Smooth muscle cell (in vitro differentiated cells): ENCODE measurements around the gene TPCN1. TPM values are rescaled to one million over a fixed set of nuclear protein-coding genes. Genes with fewer than 3 reads are reported as not detected.

Experiments
- DNase-seq: peaks from one replicate; lab custom pipeline; 2025; ENCODE audit not compliant: unreplicated experiment; lab: John Stamatoyannopoulos, UW
- H2AFZ ChIP-seq: fragments of 200-600 bp; sonication (generic); 2 replicates; pipeline ENCODE4 v1.6.0; 2016; ENCODE audit warnings: antibody characterized with exemption, low read depth, mild to moderate bottlenecking
- H3F3A ChIP-seq: fragments of 200-600 bp; sonication (generic); 2 replicates; pipeline ENCODE4 v1.6.0; 2017; ENCODE audit warnings: antibody characterized with exemption, low read depth
- H3K27ac ChIP-seq: fragments of 200-600 bp; sonication (generic); 2 replicates; pipeline ENCODE4 v1.5.1; 2016; ENCODE audit warnings: low read depth, mild to moderate bottlenecking
- H3K27me3 ChIP-seq: fragments of 200-600 bp; sonication (generic); 2 replicates; pipeline ENCODE4 v1.6.1; 2016; ENCODE audit warnings: low read depth, mild to moderate bottlenecking
- H3K36me3 ChIP-seq: fragments of 200-600 bp; sonication (generic); 2 replicates; pipeline ENCODE4 v1.5.1; 2016; ENCODE audit warnings: low read depth
- H3K4me1 ChIP-seq: fragments of 200-600 bp; sonication (generic); 2 replicates; pipeline ENCODE4 v1.5.1; 2016; ENCODE audit warnings: low read depth
- H3K4me2 ChIP-seq: fragments of 200-600 bp; sonication (generic); 2 replicates; pipeline ENCODE4 v1.6.0; 2016; ENCODE audit warnings: mild to moderate bottlenecking
- H3K4me3 ChIP-seq: fragments of 200-600 bp; sonication (generic); 2 replicates; pipeline ENCODE4 v1.5.1; 2016; ENCODE audit warnings: mild to moderate bottlenecking
- H3K79me2 ChIP-seq: fragments of 200-600 bp; sonication (generic); 2 replicates; pipeline ENCODE4 v1.6.0; 2016; ENCODE audit warnings: low read depth, mild to moderate bottlenecking
- H3K9ac ChIP-seq: fragments of 200-600 bp; sonication (generic); 2 replicates; pipeline ENCODE4 v1.6.0; 2016; ENCODE audit warnings: low read depth
- H3K9me3 ChIP-seq: fragments of 200-600 bp; sonication (generic); replicated peaks from 2 replicates; pipeline ENCODE4 v1.5.1; 2016; ENCODE audit warnings: low read depth
- H4K20me1 ChIP-seq: fragments of 200-600 bp; sonication (generic); 2 replicates; pipeline ENCODE4 v1.6.0; 2016; ENCODE audit warnings: low read depth
- WGBS: methylation state at CpG from one replicate; pipeline ENCODE4 v1.1.7; 2016; ENCODE audit warnings: low lambda C conversion rate; 5-methylcytosine and 5-hydroxymethylcytosine counted together
- polyA plus RNA-seq: library from polyadenylated mRNA; unstranded; fragments of >200 nt; fragmentation: Nextera tagmentation; extraction: Ambion mirVana; gene quantifications from 2 replicates; pipeline ENCODE4 v1.2.1, GENCODE V29; 2016
- total RNA-seq: library from RNA; depleted of rRNA; stranded (reverse); fragments of >200 nt; gene quantifications from 2 replicates; pipeline ENCODE4 v1.2.3, GENCODE V29; 2014
- TF ChIP-seq, protein P1 (sequence below): fragments of 200-600 bp; sonication (generic); IDR thresholded peaks from 2 replicates; pipeline ENCODE4 v1.5.1; 2017; ENCODE audit warnings: borderline replicate concordance, mild to moderate bottlenecking, antibody characterized with exemption; ENCODE audit not compliant: insufficient read depth, poor library complexity, severe bottlenecking

Gene TPCN1
- total and polyA plus RNA-seq, 2 experiments from 2014 or later, result 12.9 to 29.2 TPM

DNA sequence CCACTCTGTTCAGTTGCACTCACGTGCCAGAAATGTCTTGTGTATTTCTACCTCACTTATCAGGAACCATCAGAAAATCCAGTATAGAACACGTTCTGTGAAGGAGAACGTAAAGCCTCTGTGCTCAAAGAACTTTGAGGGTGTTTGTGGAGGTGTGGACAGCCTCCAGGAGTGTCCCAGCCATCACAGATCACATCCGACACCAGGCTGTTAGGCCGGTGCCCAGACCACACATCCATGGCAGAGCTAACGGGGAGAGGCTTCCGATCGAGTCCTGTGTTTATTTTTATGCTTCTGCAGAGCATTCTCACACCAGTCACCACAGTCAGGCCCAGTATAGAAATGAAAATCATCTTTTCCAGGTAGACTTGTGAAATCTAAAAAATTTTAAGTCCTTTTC, 53.6 kb downstream of the TPCN1 start:
- H3F3A ChIP-seq, result peaks cover 20% of the 10 kb centered on the region
- H4K20me1 ChIP-seq, result no peaks in the 10 kb centered on the region
- no peaks in the 10 kb centered on the region for H3K4me1 ChIP-seq
- H3K79me2 ChIP-seq, result no peaks in the 10 kb centered on the region
- H3K9ac ChIP-seq, result no peak overlapping the region
- no peak for DNase-seq
- no peak overlapping the region for H3K27ac ChIP-seq
- H3K4me2 ChIP-seq, result no peak overlapping the region
- H2AFZ ChIP-seq, result no peak overlapping the region
- 94% methylated on average over 8 of the region's 8 CpGs for WGBS
- H3K27me3 ChIP-seq, result no peaks in the 10 kb centered on the region
- TF ChIP-seq, protein P1, sequence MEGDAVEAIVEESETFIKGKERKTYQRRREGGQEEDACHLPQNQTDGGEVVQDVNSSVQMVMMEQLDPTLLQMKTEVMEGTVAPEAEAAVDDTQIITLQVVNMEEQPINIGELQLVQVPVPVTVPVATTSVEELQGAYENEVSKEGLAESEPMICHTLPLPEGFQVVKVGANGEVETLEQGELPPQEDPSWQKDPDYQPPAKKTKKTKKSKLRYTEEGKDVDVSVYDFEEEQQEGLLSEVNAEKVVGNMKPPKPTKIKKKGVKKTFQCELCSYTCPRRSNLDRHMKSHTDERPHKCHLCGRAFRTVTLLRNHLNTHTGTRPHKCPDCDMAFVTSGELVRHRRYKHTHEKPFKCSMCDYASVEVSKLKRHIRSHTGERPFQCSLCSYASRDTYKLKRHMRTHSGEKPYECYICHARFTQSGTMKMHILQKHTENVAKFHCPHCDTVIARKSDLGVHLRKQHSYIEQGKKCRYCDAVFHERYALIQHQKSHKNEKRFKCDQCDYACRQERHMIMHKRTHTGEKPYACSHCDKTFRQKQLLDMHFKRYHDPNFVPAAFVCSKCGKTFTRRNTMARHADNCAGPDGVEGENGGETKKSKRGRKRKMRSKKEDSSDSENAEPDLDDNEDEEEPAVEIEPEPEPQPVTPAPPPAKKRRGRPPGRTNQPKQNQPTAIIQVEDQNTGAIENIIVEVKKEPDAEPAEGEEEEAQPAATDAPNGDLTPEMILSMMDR, result no peak
- H3K36me3 ChIP-seq, result no peaks in the 10 kb centered on the region
- no peak overlapping the region for H3K4me3 ChIP-seq
- no peaks in the 10 kb centered on the region for H3K9me3 ChIP-seq

DNA sequence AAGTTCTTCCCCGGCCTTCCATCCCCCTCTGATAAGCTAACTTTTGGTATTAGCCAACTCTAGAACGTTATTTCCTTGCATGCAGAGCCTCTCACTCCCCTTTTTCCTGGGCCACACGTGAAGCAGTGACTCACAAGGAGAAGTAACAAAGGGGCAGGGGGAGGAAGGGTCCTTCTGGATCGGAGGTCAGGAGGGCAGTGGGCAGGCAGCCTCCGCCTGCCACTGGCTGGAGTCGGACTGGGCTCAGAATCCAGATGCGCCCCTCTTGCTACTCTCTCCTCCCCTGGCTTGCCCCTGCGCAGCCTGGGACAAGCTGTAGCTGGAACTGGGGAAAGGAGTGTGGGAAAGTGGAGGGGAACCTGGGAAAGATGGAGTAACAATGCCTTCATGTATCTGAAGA, 55.0 kb downstream of the TPCN1 start:
- H3K27ac ChIP-seq, result no peak overlapping the region
- peaks cover 14% of the 10 kb centered on the region for H3F3A ChIP-seq
- no peak overlapping the region for H3K4me3 ChIP-seq
- H3K27me3 ChIP-seq, result no peaks in the 10 kb centered on the region
- no peaks in the 10 kb centered on the region for H3K9me3 ChIP-seq
- 72% methylated on average over 8 of the region's 8 CpGs for WGBS
- no peak overlapping the region for H2AFZ ChIP-seq
- no peak overlapping the region for H3K9ac ChIP-seq
- H3K4me2 ChIP-seq, result no peak overlapping the region
- DNase-seq, result no peak
- no peaks in the 10 kb centered on the region for H3K36me3 ChIP-seq
- no peaks in the 10 kb centered on the region for H3K79me2 ChIP-seq
- no peaks in the 10 kb centered on the region for H4K20me1 ChIP-seq
- TF ChIP-seq, protein P1, result no peak
- no peaks in the 10 kb centered on the region for H3K4me1 ChIP-seq

DNA sequence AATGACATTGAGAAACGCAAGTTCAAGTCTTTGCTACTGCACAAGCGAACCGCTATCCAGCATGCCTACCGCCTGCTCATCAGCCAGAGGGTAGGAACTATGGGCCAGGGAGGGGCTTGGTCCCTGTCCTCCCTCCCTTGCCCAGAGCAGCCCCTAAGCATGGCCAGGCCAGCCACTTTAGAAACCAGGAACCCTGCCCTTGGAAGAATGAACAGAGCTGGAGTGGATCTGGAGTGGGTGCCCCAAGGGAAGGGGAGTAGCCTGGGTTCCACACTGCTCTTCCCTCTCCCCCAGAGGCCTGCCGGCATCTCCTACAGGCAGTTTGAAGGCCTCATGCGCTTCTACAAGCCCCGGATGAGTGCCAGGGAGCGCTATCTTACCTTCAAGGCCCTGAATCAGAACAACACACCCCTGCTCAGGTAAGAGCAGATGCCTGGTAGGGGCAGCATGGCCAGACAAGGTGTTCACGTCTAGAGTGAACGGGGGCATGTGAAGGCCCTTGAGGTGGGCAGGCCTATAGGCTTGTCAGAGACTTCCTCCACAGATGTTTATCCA, 55.8 kb downstream of the TPCN1 start:
- WGBS, result 97% methylated on average over 10 of the region's 10 CpGs

More for the DNA sequence above, 55.8 kb downstream of the TPCN1 start:
- no peak overlapping the region for H3K4me2 ChIP-seq
- H3K27ac ChIP-seq, result no peak overlapping the region
- H3K4me1 ChIP-seq, result no peaks in the 10 kb centered on the region
- no peak overlapping the region for H2AFZ ChIP-seq
- TF ChIP-seq, protein P1, result no peak
- no peaks in the 10 kb centered on the region for H4K20me1 ChIP-seq
- H3K4me3 ChIP-seq, result no peak overlapping the region
- no peaks in the 10 kb centered on the region for H3K27me3 ChIP-seq
- no peak overlapping the region for H3K9ac ChIP-seq
- DNase-seq, result no peak
- peaks cover 11% of the 10 kb centered on the region for H3F3A ChIP-seq
- H3K9me3 ChIP-seq, result no peaks in the 10 kb centered on the region
- no peaks in the 10 kb centered on the region for H3K79me2 ChIP-seq
- no peaks in the 10 kb centered on the region for H3K36me3 ChIP-seq
